IMR-90 (cell line): ENCODE measurements around the gene INHA. TPM values are rescaled to one million over a fixed set of nuclear protein-coding genes. Genes with fewer than 3 reads are reported as not detected.

ENCODE experiments used
- ATAC-seq: fragments of 200-7000 bp; cut with Tn5 transposase; 2 replicates; pipeline ENCODE4 v1.9.1; 2020; ENCODE audit warnings: low read depth, mild to moderate bottlenecking, moderate library complexity
- BruUV-seq: library from RNA; stranded (reverse); fragments of 400-500 nt; replicated peaks from 2 replicates; lab custom pipeline; 2021; lab: Mats Ljungman, UMichigan
- CTCF ChIA-PET: fragments of 300-600 bp; formaldehyde crosslinking; extraction: SDS; loops from one replicate; lab custom pipeline; 2021; ENCODE audit warnings: antibody characterized with exemption; lab: Yijun Ruan, JAX
- POLR2A ChIA-PET: fragments of 300-600 bp; sonication (Branson Sonifier 250); formaldehyde crosslinking; loops from one replicate; lab custom pipeline; 2022; ENCODE audit warnings: antibody characterized with exemption; ENCODE audit not compliant: unreplicated experiment; lab: Charles Lee
- DNase-seq: peaks from one replicate; pipeline ENCODE4 v3.0.0; 2013
- H2AFZ ChIP-seq: replicated peaks from 2 replicates; pipeline ENCODE3; 2013; ENCODE audit warnings: low read length, mild to moderate bottlenecking; ENCODE audit not compliant: poor library complexity
- H2AK5ac ChIP-seq: 2 replicates; pipeline ENCODE4 v1.6.1; 2013; ENCODE audit warnings: low read depth, low read length, inconsistent platforms
- H2AK9ac ChIP-seq: replicated peaks from 2 replicates; pipeline ENCODE3; 2013; ENCODE audit warnings: mild to moderate bottlenecking, low read depth, low read length, moderate library complexity; ENCODE audit not compliant: poor library complexity
- H2BK120ac ChIP-seq: 2 replicates; pipeline ENCODE4 v1.6.1; 2013; ENCODE audit warnings: low read depth, low read length, inconsistent platforms
- H2BK15ac ChIP-seq: 3 replicates; pipeline ENCODE4 v1.6.1; 2013; ENCODE audit warnings: low read depth, low read length, inconsistent platforms
- H2BK20ac ChIP-seq: 2 replicates; pipeline ENCODE4 v1.6.1; 2013; ENCODE audit warnings: low read depth, mild to moderate bottlenecking, inconsistent platforms, low read length, moderate library complexity
- H2BK5ac ChIP-seq: 2 replicates; pipeline ENCODE4 v1.6.1; 2013; ENCODE audit warnings: mild to moderate bottlenecking, low read depth, low read length, inconsistent platforms; ENCODE audit not compliant: poor library complexity, severe bottlenecking
- H3K14ac ChIP-seq: replicated peaks from 2 replicates; pipeline ENCODE4 v1.6.1; 2013; ENCODE audit warnings: low read depth, low read length, inconsistent platforms
- H3K18ac ChIP-seq: 2 replicates; pipeline ENCODE4 v1.6.1; 2013; ENCODE audit warnings: low read depth, low read length, control low read depth
- H3K23ac ChIP-seq: 2 replicates; pipeline ENCODE4 v1.6.1; 2013; ENCODE audit warnings: low read depth, low read length, inconsistent platforms
- H3K27ac ChIP-seq: 2 replicates; pipeline ENCODE4 v1.5.1; 2013; ENCODE audit warnings: mild to moderate bottlenecking, control low read depth, low read length; ENCODE audit not compliant: insufficient read depth
- H3K27me3 ChIP-seq: 2 replicates; pipeline ENCODE4 v1.6.1; 2013; ENCODE audit warnings: low read length; ENCODE audit not compliant: control insufficient read depth, insufficient read depth
- H3K36me3 ChIP-seq: 2 replicates; pipeline ENCODE4 v1.6.1; 2013; ENCODE audit warnings: low read length, mixed read lengths; ENCODE audit not compliant: control insufficient read depth, insufficient read depth
- H3K4ac ChIP-seq: 2 replicates; pipeline ENCODE4 v1.6.1; 2013; ENCODE audit warnings: low read depth, low read length, inconsistent platforms
- H3K4me1 ChIP-seq: 2 replicates; pipeline ENCODE4 v1.6.1; 2013; ENCODE audit warnings: low read length, mixed read lengths; ENCODE audit not compliant: control insufficient read depth, insufficient read depth
- H3K4me2 ChIP-seq: 2 replicates; pipeline ENCODE4 v1.6.1; 2013; ENCODE audit warnings: low read depth, mild to moderate bottlenecking, control low read depth, low read length, moderate library complexity
- H3K4me3 ChIP-seq: 2 replicates; pipeline ENCODE4 v1.5.1; 2013; ENCODE audit warnings: low read depth, mild to moderate bottlenecking, control low read depth, low read length, moderate library complexity; ENCODE audit not compliant: insufficient read depth
- H3K56ac ChIP-seq: 2 replicates; pipeline ENCODE4 v1.6.1; 2013; ENCODE audit warnings: low read length, inconsistent platforms; ENCODE audit not compliant: insufficient read depth; ENCODE audit errors: extremely low read depth
- H3K79me1 ChIP-seq, 2 experiments: 2 replicates each; pipeline ENCODE4 v1.6.1; 2013; ENCODE audit warnings: low read length in 2 of 2, inconsistent platforms in 1 of 2, low read depth in 1 of 2
- H3K9ac ChIP-seq: 2 replicates; pipeline ENCODE4 v1.6.1; 2013; ENCODE audit warnings: low read depth, low read length, control low read depth
- H3K9me1 ChIP-seq: 2 replicates; pipeline ENCODE4 v1.6.1; 2013; ENCODE audit warnings: low read length, inconsistent platforms; ENCODE audit not compliant: insufficient read depth
- H3K9me3 ChIP-seq: 2 replicates; pipeline ENCODE4 v1.6.1; 2013; ENCODE audit warnings: low read length; ENCODE audit not compliant: control insufficient read depth, insufficient read depth
- H4K20me1 ChIP-seq: 2 replicates; pipeline ENCODE4 v1.6.1; 2013; ENCODE audit warnings: low read length, inconsistent platforms; ENCODE audit not compliant: insufficient read depth
- H4K5ac ChIP-seq: 2 replicates; pipeline ENCODE4 v1.6.1; 2013; ENCODE audit warnings: mild to moderate bottlenecking, low read depth, low read length, control low read depth
- H4K8ac ChIP-seq, 2 experiments: 2 replicates each; pipeline ENCODE4 v1.6.1; 2013; ENCODE audit warnings: low read depth in 2 of 2, low read length in 2 of 2, control low read depth in 1 of 2, inconsistent platforms in 1 of 2
- H4K91ac ChIP-seq: 2 replicates; pipeline ENCODE4 v1.6.1; 2013; ENCODE audit warnings: low read depth, low read length, inconsistent platforms; ENCODE audit not compliant: insufficient read depth
- MAFK ChIP-seq: IDR thresholded peaks from 2 replicates; pipeline ENCODE4 v1.6.1; 2012; ENCODE audit warnings: low read depth, low read length, improper control_type of control experiment
- MAZ ChIP-seq: IDR thresholded peaks from 2 replicates; pipeline ENCODE4 v1.6.1; 2012; ENCODE audit warnings: low read depth, mild to moderate bottlenecking, low read length, improper control_type of control experiment, moderate library complexity, borderline replicate concordance
- RFX5 ChIP-seq: IDR thresholded peaks from 2 replicates; pipeline ENCODE4 v1.8.0; 2012; ENCODE audit warnings: low read depth, mild to moderate bottlenecking, low read length, moderate library complexity
- WGBS, 2 experiments: methylation state at CpG; one replicate each; pipeline versions ENCODE4 v1.1.5 to v1.1.7; 2013; ENCODE audit warnings: missing lambda C conversion rate in 2 of 2; ENCODE audit not compliant: insufficient read length in 1 of 2; ENCODE audit errors: extremely low coverage in 2 of 2; 5-methylcytosine and 5-hydroxymethylcytosine counted together
- dilution Hi-C: fragments of 300-500 bp; cut with HindIII; formaldehyde crosslinking; loops from one replicate; pipeline ENCODE4 v1.14.3; 2018; ENCODE audit warnings: low sequenced_read_pairs; ENCODE audit not compliant: unreplicated experiment
- in situ Hi-C: fragments of 300-500 bp; cut with MboI; formaldehyde crosslinking; loops from 3 replicates; pipeline ENCODE4 v1.14.3; 2019; ENCODE audit warnings: low sequenced_read_pairs, inconsistent platforms, mixed read lengths
- intact Hi-C: fragments of 100-400 bp; cut with micrococcal nuclease; formaldehyde crosslinking; loops from 2 replicates; pipeline ENCODE4 v1.10.0; 2022
- polyA plus RNA-seq, 3 experiments: library from polyadenylated mRNA; depleted of rRNA; stranded (reverse); fragments of >200 nt; gene quantifications; 2 replicates each; pipeline ENCODE4 v1.2.3, GENCODE V29; 2012; ENCODE audit warnings: low replicate concordance in 1 of 3
- total RNA-seq: library from RNA; depleted of rRNA; stranded (reverse); fragments of >200 nt; gene quantifications from 2 replicates; pipeline ENCODE4 v1.2.3, GENCODE V29; 2012
- TF ChIP-seq, protein P1 (sequence below): conservative IDR thresholded peaks from 2 replicates; pipeline ENCODE4 v1.5.1; 2012; ENCODE audit warnings: mild to moderate bottlenecking, low read depth, low read length, improper control_type of control experiment

INHA gene
- total and polyA plus RNA-seq, 2 of the 4 experiments (the other 2 are of a cell fraction) = 0.96 TPM; not detected in 1

GRCh38 chr2:219557791-219558785 lies 14.0 kb upstream of the INHA start:
- BruUV-seq = no TSS peak
- Histone ChIP-seq H3K4me3 (no peak overlapping the region), H3K9me3 (no peaks in the 10 kb centered on the region), H4K8ac (no peak overlapping the region), H2BK20ac (no peak overlapping the region), H3K4me2 (no peak overlapping the region), H2AFZ (no peak overlapping the region), H3K27me3 (no peaks in the 10 kb centered on the region), H3K4me1 (peaks cover 2% of the 10 kb centered on the region; the same call in 1 of the 2 replicates), H3K56ac (no peak overlapping the region), H2BK5ac (no peak overlapping the region), H3K27ac (no peak overlapping the region), H3K36me3 (peaks cover 2% of the 10 kb centered on the region; the same call in 1 of the 2 replicates), H4K20me1 (peaks cover 3% of the 10 kb centered on the region; the same call in 1 of the 2 replicates), H3K14ac (no peak overlapping the region), H2BK15ac (no peak overlapping the region), H2BK120ac (no peak overlapping the region), H3K4ac (no peak overlapping the region), H3K18ac (no peak overlapping the region), H3K79me1 (no peaks in the 10 kb centered on the region), H3K9me1 (no peaks in the 10 kb centered on the region), H4K91ac (no peak overlapping the region), H2AK9ac (no peak overlapping the region), H3K9ac (no peak overlapping the region), H3K23ac (no peak overlapping the region), H2AK5ac (no peak overlapping the region), H4K5ac (no peak overlapping the region)
- TF ChIP-seq, protein P1, sequence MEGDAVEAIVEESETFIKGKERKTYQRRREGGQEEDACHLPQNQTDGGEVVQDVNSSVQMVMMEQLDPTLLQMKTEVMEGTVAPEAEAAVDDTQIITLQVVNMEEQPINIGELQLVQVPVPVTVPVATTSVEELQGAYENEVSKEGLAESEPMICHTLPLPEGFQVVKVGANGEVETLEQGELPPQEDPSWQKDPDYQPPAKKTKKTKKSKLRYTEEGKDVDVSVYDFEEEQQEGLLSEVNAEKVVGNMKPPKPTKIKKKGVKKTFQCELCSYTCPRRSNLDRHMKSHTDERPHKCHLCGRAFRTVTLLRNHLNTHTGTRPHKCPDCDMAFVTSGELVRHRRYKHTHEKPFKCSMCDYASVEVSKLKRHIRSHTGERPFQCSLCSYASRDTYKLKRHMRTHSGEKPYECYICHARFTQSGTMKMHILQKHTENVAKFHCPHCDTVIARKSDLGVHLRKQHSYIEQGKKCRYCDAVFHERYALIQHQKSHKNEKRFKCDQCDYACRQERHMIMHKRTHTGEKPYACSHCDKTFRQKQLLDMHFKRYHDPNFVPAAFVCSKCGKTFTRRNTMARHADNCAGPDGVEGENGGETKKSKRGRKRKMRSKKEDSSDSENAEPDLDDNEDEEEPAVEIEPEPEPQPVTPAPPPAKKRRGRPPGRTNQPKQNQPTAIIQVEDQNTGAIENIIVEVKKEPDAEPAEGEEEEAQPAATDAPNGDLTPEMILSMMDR = no peak
- TF ChIP-seq MAZ = no peak
- no peak for TF ChIP-seq RFX5
- TF ChIP-seq MAFK = no peak
- intact Hi-C loops = no loop called here
- ChIA-PET POLR2A (interaction anchor here (1.1 kb wide), 1 partner anchor 13 kb away, joined by 6 read pairs; the partner anchor contains the start of gene OBSL1), CTCF (no interaction called here)
- WGBS, 2 experiments = 81% methylated on average over 15 of the region's 25 CpGs; no CpG with 5 or more reads in 1 of the 2 experiments
- DNase-seq (no peak), ATAC-seq (no peak)
- dilution Hi-C loops = no loop called here
- in situ Hi-C loops = no loop called here
